HFFc6 (cell line): ENCODE measurements around the gene BTN3A1. TPM values are rescaled to one million over a fixed set of nuclear protein-coding genes. Genes with fewer than 3 reads are reported as not detected.
"Not testable (repeated sequence)": the region's sequence is repeated elsewhere in the genome, so short reads cannot be mapped to it uniquely, and the experiment has no call there.

Experiments
- DNase-seq: peaks from one replicate; pipeline ENCODE4 v3.0.0-alpha.2; 2018
- H3K27ac Mint-ChIP-seq: 2 replicates; pipeline ENCODE4 v1.8.0; 2020; ENCODE audit warnings: mild to moderate bottlenecking, mixed read lengths
- H3K27me3 Mint-ChIP-seq: 2 replicates; pipeline ENCODE4 v1.8.0; 2021; ENCODE audit warnings: mild to moderate bottlenecking, moderate library complexity, mixed read lengths; ENCODE audit not compliant: insufficient read depth
- H3K36me3 Mint-ChIP-seq: 2 replicates; pipeline ENCODE4 v1.8.0; 2021; ENCODE audit warnings: low read depth, mixed read lengths
- H3K4me1 Mint-ChIP-seq: 2 replicates; pipeline ENCODE4 v1.8.0; 2020; ENCODE audit warnings: low read depth, mixed read lengths
- H3K4me3 Mint-ChIP-seq: 2 replicates; pipeline ENCODE4 v1.8.0; 2020; ENCODE audit warnings: mild to moderate bottlenecking, moderate library complexity, mixed read lengths
- H3K9me3 Mint-ChIP-seq: 2 replicates; pipeline ENCODE4 v1.8.0; 2020; ENCODE audit warnings: mild to moderate bottlenecking, mixed read lengths
- CTCF ChIP-seq: fragments of 200-600 bp; sonication (generic); IDR thresholded peaks from 2 replicates; pipeline ENCODE4 v1.5.0; 2021; ENCODE audit warnings: antibody characterized with exemption, mild to moderate bottlenecking
- total RNA-seq, 6 experiments: library from RNA; stranded (reverse); fragmentation: NEBNext Ultra II Directional; extraction: Animal tissue kit (Norgen Biotek cat#: 25700); gene quantifications; 2 replicates in 1 of 6; 3 replicates in 5 of 6; pipeline ENCODE4 v1.2.3, GENCODE V29; 2021

Gene BTN3A1
- total RNA-seq, 6 experiments from 2014 or later, result 10.3 to 16.2 (median 13.8) TPM

GRCh38 chr6:26430787-26431186 is 28.7 kb downstream of the BTN3A1 start:
- Mint-ChIP-seq H3K4me1 (peaks cover 41% of the 10 kb centered on the region), H3K4me3 (no peak overlapping the region), H3K27me3 (no peaks in the 10 kb centered on the region; the same call in 1 of the 2 replicates), H3K36me3 (peaks cover 80% of the 10 kb centered on the region), H3K9me3 (peaks cover 5% of the 10 kb centered on the region; the same call in 1 of the 2 replicates), H3K27ac (no peak overlapping the region)
- no peak for DNase-seq
- no peak for TF ChIP-seq CTCF

GRCh38 chr6:26431258-26432172 is 29.4 kb downstream of the BTN3A1 start:
- TF ChIP-seq CTCF, result no peak
- no peak for DNase-seq
- H3K36me3 Mint-ChIP-seq, result peaks cover 72% of the 10 kb centered on the region
- no peaks in the 10 kb centered on the region; the same call in 1 of the 2 replicates for H3K27me3 Mint-ChIP-seq
- peaks cover 5% of the 10 kb centered on the region; the same call in 1 of the 2 replicates for H3K9me3 Mint-ChIP-seq
- no peak overlapping the region for H3K27ac Mint-ChIP-seq
- no peak overlapping the region for H3K4me3 Mint-ChIP-seq
- H3K4me1 Mint-ChIP-seq, result peaks cover 47% of the 10 kb centered on the region

- Mint-ChIP-seq H3K4me3 (no peak overlapping the region), H3K36me3 (peaks cover 60% of the 10 kb centered on the region), H3K4me1 (peaks cover 39% of the 10 kb centered on the region), H3K9me3 (peaks cover 5% of the 10 kb centered on the region; the same call in 1 of the 2 replicates), H3K27me3 (no peaks in the 10 kb centered on the region; the same call in 1 of the 2 replicates), H3K27ac (no peak overlapping the region; the same call in 1 of the 2 replicates)
- no peak for TF ChIP-seq CTCF
- DNase-seq, result no peak
These were observed 30.6 kb downstream of the BTN3A1 start for GRCh38 chr6:26432627-26433201.

- not testable (repeated sequence) for H3K27ac Mint-ChIP-seq, H3K4me3 Mint-ChIP-seq, H3K27me3 Mint-ChIP-seq, H3K9me3 Mint-ChIP-seq, DNase-seq
- peaks cover 39% of the 10 kb centered on the region for H3K4me1 Mint-ChIP-seq
- peaks cover 51% of the 10 kb centered on the region for H3K36me3 Mint-ChIP-seq
These were observed 31.6 kb downstream of the BTN3A1 start for GRCh38 chr6:26433680-26434079.

GRCh38 chr6:26436018-26436417 is 33.9 kb downstream of the BTN3A1 start:
- Mint-ChIP-seq H3K27me3 (peaks cover 4% of the 10 kb centered on the region), H3K36me3 (peaks cover 37% of the 10 kb centered on the region), H3K27ac (no peak overlapping the region), H3K4me1 (peaks cover 60% of the 10 kb centered on the region), H3K4me3 (no peak overlapping the region), H3K9me3 (peaks cover 5% of the 10 kb centered on the region; the same call in 1 of the 2 replicates)
- no peak for DNase-seq
- no peak for TF ChIP-seq CTCF

GRCh38 chr6:26437550-26437949 is 35.5 kb downstream of the BTN3A1 start:
- Mint-ChIP-seq H3K9me3 (peaks cover 5% of the 10 kb centered on the region; the same call in 1 of the 2 replicates), H3K4me3 (no peak overlapping the region), H3K27ac (no peak overlapping the region; the same call in 1 of the 2 replicates), H3K27me3 (peaks cover 4% of the 10 kb centered on the region), H3K4me1 (peaks cover 63% of the 10 kb centered on the region), H3K36me3 (peaks cover 22% of the 10 kb centered on the region)
- no peak for TF ChIP-seq CTCF
- no peak for DNase-seq
